ENCODE results near the gene CSH2.
"Not testable (repeated sequence)": the region's sequence is repeated elsewhere in the genome, so short reads cannot be mapped to it uniquely, and the experiment has no call there.

- not testable (repeated sequence) for TF ChIP-seq CTCF (IDR thresholded peaks at IDR 0.05; ENCODE audit: low read depth, low read length, poor library complexity, severe bottlenecking); EZH2phosphoT487 (IDR thresholded peaks at IDR 0.05; ENCODE audit: borderline replicate concordance, low read length)
These were observed 30.0 kb downstream of the CSH2 start for GRCh38 chr17:63843387-63843888.
